Ascending aorta (tissue), 2 donors: ENCODE data around the gene FHAD1. TPM values are rescaled to one million over a fixed set of nuclear protein-coding genes. Genes with fewer than 3 reads are reported as not detected.
A peak's percentile ranks its signal among the peaks of the same experiment; 100 is the strongest.

Experiments
- DNase-seq, 2 donors: peaks; one replicate each; pipeline ENCODE4 v3.0.0-alpha.2; 2019; ENCODE audit warnings: low spot score in 2 of 2
- H3K27ac ChIP-seq, 2 donors: fragments of 200-600 bp; sonication (generic); one replicate each; pipeline ENCODE4 v1.5.1; 2016 to 2017; ENCODE audit warnings: mild to moderate bottlenecking in 1 of 2
- H3K27me3 ChIP-seq: fragments of 200-600 bp; sonication (generic); one replicate; pipeline ENCODE4 v1.5.1; 2017
- H3K36me3 ChIP-seq, 2 donors: fragments of 200-600 bp; sonication (generic); one replicate each; pipeline ENCODE4 v1.5.1; 2016
- H3K4me1 ChIP-seq, 2 donors: fragments of 200-600 bp; sonication (generic); one replicate each; pipeline ENCODE4 v1.5.1; 2016 to 2017; ENCODE audit warnings: mild to moderate bottlenecking in 1 of 2
- H3K4me3 ChIP-seq, 2 donors: fragments of 200-600 bp; sonication (generic); one replicate each; pipeline ENCODE4 v1.5.1; 2016 to 2017; ENCODE audit warnings: mild to moderate bottlenecking in 1 of 2
- H3K9me3 ChIP-seq, 2 donors: fragments of 200-600 bp; sonication (generic); one replicate each; pipeline ENCODE4 v1.5.1; 2016
- intact Hi-C: fragments of 100-400 bp; cut with DNase I; formaldehyde crosslinking; loops from one replicate; pipeline ENCODE4 v1.15.1; 2023
- total RNA-seq: library from RNA; depleted of rRNA; stranded (reverse); fragments of >200 nt; gene quantifications from one replicate; pipeline ENCODE4 v1.1.0, GENCODE V29; 2016
- TF ChIP-seq, protein P1 (sequence below), 3 experiments: fragments of 200-600 bp in 2 of 3; fragments of 450-650 bp in 1 of 3; sonication (generic) in 2 of 3; IDR thresholded peaks; one replicate each; pipeline ENCODE4 v1.5.1; 2016 to 2019; ENCODE audit warnings: antibody characterized with exemption in 3 of 3, mild to moderate bottlenecking in 1 of 3, moderate library complexity in 1 of 3

FHAD1 gene
- total RNA-seq, 1 donor from 2014 or later = not detected

GRCh38 chr1:15201849-15202551, 45.0 kb upstream of the FHAD1 start:
- DNase-seq = no peak
- intact Hi-C loops = no loop called here
- TF ChIP-seq, protein P1, sequence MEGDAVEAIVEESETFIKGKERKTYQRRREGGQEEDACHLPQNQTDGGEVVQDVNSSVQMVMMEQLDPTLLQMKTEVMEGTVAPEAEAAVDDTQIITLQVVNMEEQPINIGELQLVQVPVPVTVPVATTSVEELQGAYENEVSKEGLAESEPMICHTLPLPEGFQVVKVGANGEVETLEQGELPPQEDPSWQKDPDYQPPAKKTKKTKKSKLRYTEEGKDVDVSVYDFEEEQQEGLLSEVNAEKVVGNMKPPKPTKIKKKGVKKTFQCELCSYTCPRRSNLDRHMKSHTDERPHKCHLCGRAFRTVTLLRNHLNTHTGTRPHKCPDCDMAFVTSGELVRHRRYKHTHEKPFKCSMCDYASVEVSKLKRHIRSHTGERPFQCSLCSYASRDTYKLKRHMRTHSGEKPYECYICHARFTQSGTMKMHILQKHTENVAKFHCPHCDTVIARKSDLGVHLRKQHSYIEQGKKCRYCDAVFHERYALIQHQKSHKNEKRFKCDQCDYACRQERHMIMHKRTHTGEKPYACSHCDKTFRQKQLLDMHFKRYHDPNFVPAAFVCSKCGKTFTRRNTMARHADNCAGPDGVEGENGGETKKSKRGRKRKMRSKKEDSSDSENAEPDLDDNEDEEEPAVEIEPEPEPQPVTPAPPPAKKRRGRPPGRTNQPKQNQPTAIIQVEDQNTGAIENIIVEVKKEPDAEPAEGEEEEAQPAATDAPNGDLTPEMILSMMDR (IDR thresholded peaks at IDR 0.05) = no peak
- no peaks in the 10 kb centered on the region for H3K36me3 ChIP-seq
- no peaks in the 10 kb centered on the region for H3K9me3 ChIP-seq
- peak overlapping the region in 1 of 2 donors; percentile 28 for H3K4me3 ChIP-seq
- peak overlapping the region; percentile 21 to 29 for H3K27ac ChIP-seq
- no peaks in the 10 kb centered on the region for H3K27me3 ChIP-seq
- peaks cover 0 to 12% of the 10 kb centered on the region in 2 donors for H3K4me1 ChIP-seq

- intact Hi-C loops = no loop called here
- H3K9me3 ChIP-seq = no peaks in the 10 kb centered on the region
- peaks cover 5 to 25% of the 10 kb centered on the region in 2 donors for H3K4me1 ChIP-seq
- H3K27ac ChIP-seq = no peak overlapping the region
- no peak for DNase-seq
- no peaks in the 10 kb centered on the region for H3K27me3 ChIP-seq
- H3K36me3 ChIP-seq = no peaks in the 10 kb centered on the region
- no peak overlapping the region for H3K4me3 ChIP-seq
- TF ChIP-seq, protein P1 (IDR thresholded peaks at IDR 0.05) = no peak
Observed at GRCh38 chr1:15204931-15205330, 42.1 kb upstream of the FHAD1 start.

GRCh38 chr1:15205586-15206346, 41.3 kb upstream of the FHAD1 start:
- H3K36me3 ChIP-seq = no peaks in the 10 kb centered on the region
- no peak overlapping the region for H3K4me3 ChIP-seq
- intact Hi-C loops = no loop called here
- H3K27ac ChIP-seq = no peak overlapping the region
- DNase-seq = no peak
- TF ChIP-seq, protein P1 (IDR thresholded peaks at IDR 0.05) = no peak
- no peaks in the 10 kb centered on the region for H3K9me3 ChIP-seq
- H3K27me3 ChIP-seq = no peaks in the 10 kb centered on the region
- peaks cover 10 to 30% of the 10 kb centered on the region in 2 donors for H3K4me1 ChIP-seq

- Histone ChIP-seq H3K4me1 (peaks cover 13 to 33% of the 10 kb centered on the region in 2 donors), H3K9me3 (no peaks in the 10 kb centered on the region), H3K27ac (no peak overlapping the region), H3K27me3 (no peaks in the 10 kb centered on the region), H3K36me3 (no peaks in the 10 kb centered on the region), H3K4me3 (peak overlapping the region in 1 of 2 donors; percentile 22)
- intact Hi-C loops = no loop called here
- TF ChIP-seq, protein P1 (IDR thresholded peaks at IDR 0.05) = no peak
- DNase-seq = peak in 1 of 2 donors; percentile 31
Observed at GRCh38 chr1:15206418-15207030, 40.5 kb upstream of the FHAD1 start.

GRCh38 chr1:15207031-15207828, 39.8 kb upstream of the FHAD1 start:
- Histone ChIP-seq H3K27me3 (no peaks in the 10 kb centered on the region), H3K4me3 (peak overlapping the region in 1 of 2 donors; percentile 22), H3K4me1 (peaks cover 14 to 33% of the 10 kb centered on the region in 2 donors), H3K27ac (no peak overlapping the region), H3K36me3 (no peaks in the 10 kb centered on the region), H3K9me3 (no peaks in the 10 kb centered on the region)
- intact Hi-C loops = no loop called here
- DNase-seq = no peak
- TF ChIP-seq, protein P1 (IDR thresholded peaks at IDR 0.05) = no peak
